Measurements from ENCODE around the gene DYSF. TPM values are rescaled to one million over a fixed set of nuclear protein-coding genes. Genes with fewer than 3 reads are reported as not detected.
A peak's percentile ranks its signal among the peaks of the same experiment; 100 is the strongest.

Gene DYSF
- total RNA-seq, 1 experiment from 2014 or later: 17.2 TPM

DNA sequence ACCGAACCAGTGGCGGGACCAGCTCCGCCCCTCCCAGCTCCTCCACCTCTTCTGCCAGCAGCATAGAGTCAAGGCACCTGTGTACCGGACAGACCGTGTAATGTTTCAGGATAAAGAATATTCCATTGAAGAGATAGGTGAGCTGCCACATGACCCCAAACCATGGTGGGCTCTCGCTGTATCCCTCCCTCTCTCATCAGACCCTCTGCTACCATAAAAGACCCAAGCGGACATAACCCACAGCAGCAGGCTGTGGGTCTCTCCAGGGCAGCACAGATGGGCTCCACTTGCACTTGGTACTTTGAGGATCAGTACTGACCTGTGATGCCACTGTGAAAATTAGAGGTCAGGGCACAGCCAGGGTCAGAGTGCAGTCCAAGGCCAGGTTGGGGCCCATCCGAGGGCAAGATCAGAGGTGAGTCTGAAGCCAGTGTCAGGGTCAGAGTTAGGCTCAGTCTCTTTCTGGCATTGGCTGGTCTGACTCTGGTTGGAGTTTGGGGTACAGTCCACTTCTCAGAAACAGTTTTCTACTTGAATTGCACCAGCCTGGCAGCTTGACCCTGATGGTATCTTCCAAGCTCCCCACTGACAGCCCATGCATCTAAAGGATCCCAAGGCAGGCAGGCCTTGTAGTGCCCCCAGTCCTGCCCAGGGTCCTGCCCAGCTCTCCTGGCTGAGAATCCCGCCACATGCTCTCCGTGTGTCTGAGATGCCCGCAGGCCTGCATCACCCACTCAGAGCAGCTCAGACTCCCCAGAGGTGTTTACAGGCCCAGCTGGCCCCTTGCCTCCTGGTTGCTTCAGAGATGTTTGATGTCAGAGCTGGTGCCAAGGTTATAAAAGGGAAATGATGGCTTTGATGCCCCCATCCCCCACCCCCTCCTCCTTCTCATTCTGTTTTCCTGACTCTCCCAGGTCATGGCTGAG lies 212.1 kb downstream of the DYSF start:
- H3K4me1 ChIP-seq (replicated peaks): peaks cover 20% of the 10 kb centered on the region
- DNase-seq (ENCODE audit: low read depth in 1 of 2, low spot score in 2 of 2): no peak
- no peaks in the 10 kb centered on the region for H3K9me3 ChIP-seq (replicated peaks)
- peaks cover 42% of the 10 kb centered on the region for H3K36me3 ChIP-seq
- no peak overlapping the region for H3K27ac ChIP-seq
- no peak overlapping the region for H3K4me3 ChIP-seq
- no peaks in the 10 kb centered on the region for H3K27me3 ChIP-seq (replicated peaks)

GRCh38 chr2:71666094-71666474 lies 212.7 kb downstream of the DYSF start:
- DNase-seq (ENCODE audit: low read depth in 1 of 2, low spot score in 2 of 2): no peak
- Histone ChIP-seq H3K27me3 (replicated peaks) (no peaks in the 10 kb centered on the region), H3K4me1 (replicated peaks) (peaks cover 20% of the 10 kb centered on the region), H3K4me3 (no peak overlapping the region), H3K9me3 (replicated peaks) (no peaks in the 10 kb centered on the region), H3K27ac (no peak overlapping the region), H3K36me3 (peaks cover 45% of the 10 kb centered on the region)

- H3K4me1 ChIP-seq (replicated peaks): peaks cover 20% of the 10 kb centered on the region
- no peak overlapping the region; the same call in 1 of the 2 replicates for H3K27ac ChIP-seq
- peak; percentile 73 to 84 for DNase-seq (ENCODE audit: low read depth in 1 of 2, low spot score in 2 of 2)
- no peak overlapping the region for H3K4me3 ChIP-seq
- H3K27me3 ChIP-seq (replicated peaks): no peaks in the 10 kb centered on the region
- H3K9me3 ChIP-seq (replicated peaks): no peaks in the 10 kb centered on the region
- peaks cover 45% of the 10 kb centered on the region for H3K36me3 ChIP-seq
These were observed 214.2 kb downstream of the DYSF start for GRCh38 chr2:71667256-71668182.

- no peaks in the 10 kb centered on the region for H3K27me3 ChIP-seq (replicated peaks)
- no peaks in the 10 kb centered on the region for H3K9me3 ChIP-seq (replicated peaks)
- peaks cover 45% of the 10 kb centered on the region for H3K36me3 ChIP-seq
- no peak overlapping the region for H3K4me3 ChIP-seq
- DNase-seq (ENCODE audit: low read depth in 1 of 2, low spot score in 2 of 2): peak in 1 of 2 experiments; percentile 31
- H3K4me1 ChIP-seq (replicated peaks): peaks cover 20% of the 10 kb centered on the region
- H3K27ac ChIP-seq: no peak overlapping the region
These were observed 215.1 kb downstream of the DYSF start for GRCh38 chr2:71668326-71669057.

- Histone ChIP-seq H3K27ac (no peak overlapping the region), H3K27me3 (replicated peaks) (no peaks in the 10 kb centered on the region), H3K9me3 (replicated peaks) (no peaks in the 10 kb centered on the region), H3K4me3 (no peak overlapping the region), H3K4me1 (replicated peaks) (peaks cover 20% of the 10 kb centered on the region), H3K36me3 (peaks cover 43% of the 10 kb centered on the region)
- peak in 1 of 2 experiments; percentile 27 for DNase-seq (ENCODE audit: low read depth in 1 of 2, low spot score in 2 of 2)
These were observed 215.7 kb downstream of the DYSF start for GRCh38 chr2:71669058-71669456.

DNA sequence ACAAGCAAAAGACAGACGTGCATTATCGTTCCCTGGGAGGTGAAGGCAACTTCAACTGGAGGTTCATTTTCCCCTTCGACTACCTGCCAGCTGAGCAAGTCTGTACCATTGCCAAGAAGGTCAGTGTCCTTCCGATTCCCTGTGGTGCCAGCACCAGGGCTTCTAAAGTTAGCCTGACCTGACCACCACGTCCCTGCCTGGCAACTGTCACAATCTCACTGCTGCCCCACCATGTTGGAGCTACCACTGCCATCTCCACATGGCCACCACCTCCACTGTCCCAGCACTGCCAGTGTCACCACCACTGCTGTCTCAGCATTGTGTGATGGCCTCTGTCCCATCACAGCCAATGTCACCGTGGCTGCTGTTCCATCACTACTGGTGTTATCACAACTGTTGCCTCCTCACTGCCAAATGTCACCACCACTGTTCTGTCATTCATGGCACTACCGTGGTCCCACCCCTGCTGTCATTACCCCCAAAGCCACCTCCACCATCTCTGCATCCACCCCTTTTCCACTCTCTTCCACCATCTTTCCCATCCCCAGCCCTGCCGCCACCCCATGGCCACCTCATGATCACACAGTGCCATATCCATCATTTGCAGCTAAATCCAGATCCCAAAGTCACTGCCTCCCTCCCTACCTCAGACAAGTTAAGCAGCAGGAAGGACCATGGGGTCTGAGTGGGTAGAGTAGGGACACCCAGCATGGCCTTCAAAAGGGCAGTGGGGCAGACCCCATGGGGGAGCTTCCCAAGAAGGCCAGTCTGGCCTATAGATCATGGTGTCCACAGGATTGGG lies 216.5 kb downstream of the DYSF start:
- no peaks in the 10 kb centered on the region for H3K9me3 ChIP-seq (replicated peaks)
- peaks cover 40% of the 10 kb centered on the region for H3K36me3 ChIP-seq

DNA sequence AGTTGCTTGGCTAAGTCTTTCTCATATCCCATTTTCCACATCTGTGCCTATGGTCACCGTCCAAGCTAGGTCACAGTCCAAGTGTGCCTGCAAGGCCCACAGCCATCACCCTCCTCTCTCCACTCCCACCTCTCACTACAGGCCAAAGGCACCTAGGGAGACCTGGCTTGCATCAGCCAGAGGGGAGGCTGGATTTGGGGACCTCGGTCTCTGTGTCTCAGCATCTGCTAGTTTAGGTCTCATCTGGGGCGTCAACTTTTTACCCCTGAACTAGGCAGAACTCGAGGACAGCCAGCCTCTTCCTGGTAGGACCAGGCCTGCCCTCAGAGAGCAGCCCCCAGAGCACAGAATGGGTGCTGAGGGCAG lies 217.1 kb downstream of the DYSF start:
- DNase-seq (ENCODE audit: low read depth in 1 of 2, low spot score in 2 of 2): peak in 1 of 2 experiments; percentile 28
- peaks cover 40% of the 10 kb centered on the region for H3K36me3 ChIP-seq
- H3K4me3 ChIP-seq: no peak overlapping the region
- H3K4me1 ChIP-seq (replicated peaks): peaks cover 20% of the 10 kb centered on the region
- no peaks in the 10 kb centered on the region for H3K27me3 ChIP-seq (replicated peaks)
- no peaks in the 10 kb centered on the region for H3K9me3 ChIP-seq (replicated peaks)
- no peak overlapping the region for H3K27ac ChIP-seq

More for the DNA sequence above, 216.5 kb downstream of the DYSF start:
- no peaks in the 10 kb centered on the region for H3K27me3 ChIP-seq (replicated peaks)
- H3K4me3 ChIP-seq: no peak overlapping the region
- peaks cover 20% of the 10 kb centered on the region for H3K4me1 ChIP-seq (replicated peaks)
- peak in 1 of 2 experiments; percentile 29 for DNase-seq (ENCODE audit: low read depth in 1 of 2, low spot score in 2 of 2)
- no peak overlapping the region for H3K27ac ChIP-seq

- no peaks in the 10 kb centered on the region for H3K27me3 ChIP-seq (replicated peaks)
- H3K27ac ChIP-seq: no peak overlapping the region
- H3K4me1 ChIP-seq (replicated peaks): peaks cover 20% of the 10 kb centered on the region
- H3K36me3 ChIP-seq: peaks cover 34% of the 10 kb centered on the region
- no peak overlapping the region for H3K4me3 ChIP-seq
- no peaks in the 10 kb centered on the region for H3K9me3 ChIP-seq (replicated peaks)
- DNase-seq (ENCODE audit: low read depth in 1 of 2, low spot score in 2 of 2): no peak
These were observed 218.0 kb downstream of the DYSF start for GRCh38 chr2:71671203-71671854.

- peak in 1 of 2 experiments; percentile 42 for DNase-seq (ENCODE audit: low read depth in 1 of 2, low spot score in 2 of 2)
- peaks cover 13% of the 10 kb centered on the region for H3K4me1 ChIP-seq (replicated peaks)
These were observed 218.8 kb downstream of the DYSF start for GRCh38 chr2:71671895-71672825.

GRCh38 chr2:71672826-71673795 lies 219.8 kb downstream of the DYSF start:
- Histone ChIP-seq H3K4me1 (replicated peaks) (peaks cover 4% of the 10 kb centered on the region), H3K9me3 (replicated peaks) (no peaks in the 10 kb centered on the region)

More at GRCh38 chr2:71671895-71672825, 218.8 kb downstream of the DYSF start:
- H3K4me3 ChIP-seq: no peak overlapping the region
- H3K27me3 ChIP-seq (replicated peaks): no peaks in the 10 kb centered on the region
- no peak overlapping the region for H3K27ac ChIP-seq
- H3K36me3 ChIP-seq: peaks cover 26% of the 10 kb centered on the region
- no peaks in the 10 kb centered on the region for H3K9me3 ChIP-seq (replicated peaks)

More at GRCh38 chr2:71672826-71673795, 219.8 kb downstream of the DYSF start:
- H3K27ac ChIP-seq: no peak overlapping the region
- H3K4me3 ChIP-seq: no peak overlapping the region
- DNase-seq (ENCODE audit: low read depth in 1 of 2, low spot score in 2 of 2): peak in 1 of 2 experiments; percentile 31
- no peaks in the 10 kb centered on the region for H3K27me3 ChIP-seq (replicated peaks)
- peaks cover 21% of the 10 kb centered on the region for H3K36me3 ChIP-seq
